Coronary artery (tissue), 2 donors: Measurements from ENCODE around the gene ODF4.

Experiments used
- DNase-seq: peaks from one replicate; pipeline ENCODE4 v3.0.0-alpha.2; 2017; ENCODE audit warnings: low spot score
- H3K27ac ChIP-seq, 2 donors: fragments of 200-600 bp; sonication (generic); one replicate each; pipeline ENCODE4 v1.5.1; 2016 to 2019
- H3K4me3 ChIP-seq: fragments of 200-600 bp; sonication (generic); 2 replicates; pipeline ENCODE4 v1.5.1; 2016; ENCODE audit warnings: mild to moderate bottlenecking, moderate library complexity
- TF ChIP-seq, protein P1 (sequence below): fragments of 200-600 bp; sonication (generic); IDR thresholded peaks from one replicate; pipeline ENCODE4 v1.5.1; 2019; ENCODE audit warnings: antibody characterized with exemption

ODF4 gene

DNA sequence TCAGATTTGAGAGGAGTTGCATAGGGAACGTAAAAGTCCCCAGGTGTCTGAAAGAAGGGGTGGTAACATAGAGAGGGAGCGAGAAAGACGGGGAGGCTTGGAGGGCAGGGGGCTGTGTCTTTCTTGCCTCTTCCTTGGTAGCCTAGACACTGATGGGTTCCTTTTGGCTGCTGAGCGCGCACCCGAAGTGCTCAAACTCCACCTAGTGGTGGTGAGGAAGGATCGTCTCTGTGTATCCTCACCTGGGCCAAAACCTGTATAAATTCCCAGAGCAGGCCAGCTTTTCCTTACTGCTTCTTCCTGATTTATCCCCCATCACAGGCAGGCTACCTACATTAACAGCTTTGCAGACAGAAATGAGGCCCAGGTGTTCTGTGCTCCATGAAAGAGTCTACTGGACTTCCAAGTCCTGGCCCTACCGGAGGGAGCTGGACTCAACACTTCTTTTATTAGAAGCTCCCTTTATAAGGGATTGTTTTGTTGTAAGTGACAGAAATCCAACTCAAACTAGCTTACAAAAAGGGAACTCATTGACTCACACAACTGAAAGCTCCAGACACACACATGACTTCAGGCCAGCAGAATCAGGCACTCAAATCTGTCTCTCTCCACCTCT lies 38.9 kb upstream of the ODF4 start:
- no peak overlapping the region for H3K27ac ChIP-seq
- TF ChIP-seq, protein P1, sequence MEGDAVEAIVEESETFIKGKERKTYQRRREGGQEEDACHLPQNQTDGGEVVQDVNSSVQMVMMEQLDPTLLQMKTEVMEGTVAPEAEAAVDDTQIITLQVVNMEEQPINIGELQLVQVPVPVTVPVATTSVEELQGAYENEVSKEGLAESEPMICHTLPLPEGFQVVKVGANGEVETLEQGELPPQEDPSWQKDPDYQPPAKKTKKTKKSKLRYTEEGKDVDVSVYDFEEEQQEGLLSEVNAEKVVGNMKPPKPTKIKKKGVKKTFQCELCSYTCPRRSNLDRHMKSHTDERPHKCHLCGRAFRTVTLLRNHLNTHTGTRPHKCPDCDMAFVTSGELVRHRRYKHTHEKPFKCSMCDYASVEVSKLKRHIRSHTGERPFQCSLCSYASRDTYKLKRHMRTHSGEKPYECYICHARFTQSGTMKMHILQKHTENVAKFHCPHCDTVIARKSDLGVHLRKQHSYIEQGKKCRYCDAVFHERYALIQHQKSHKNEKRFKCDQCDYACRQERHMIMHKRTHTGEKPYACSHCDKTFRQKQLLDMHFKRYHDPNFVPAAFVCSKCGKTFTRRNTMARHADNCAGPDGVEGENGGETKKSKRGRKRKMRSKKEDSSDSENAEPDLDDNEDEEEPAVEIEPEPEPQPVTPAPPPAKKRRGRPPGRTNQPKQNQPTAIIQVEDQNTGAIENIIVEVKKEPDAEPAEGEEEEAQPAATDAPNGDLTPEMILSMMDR: peak; percentile 69
- H3K4me3 ChIP-seq: no peak overlapping the region
- no peak for DNase-seq

DNA sequence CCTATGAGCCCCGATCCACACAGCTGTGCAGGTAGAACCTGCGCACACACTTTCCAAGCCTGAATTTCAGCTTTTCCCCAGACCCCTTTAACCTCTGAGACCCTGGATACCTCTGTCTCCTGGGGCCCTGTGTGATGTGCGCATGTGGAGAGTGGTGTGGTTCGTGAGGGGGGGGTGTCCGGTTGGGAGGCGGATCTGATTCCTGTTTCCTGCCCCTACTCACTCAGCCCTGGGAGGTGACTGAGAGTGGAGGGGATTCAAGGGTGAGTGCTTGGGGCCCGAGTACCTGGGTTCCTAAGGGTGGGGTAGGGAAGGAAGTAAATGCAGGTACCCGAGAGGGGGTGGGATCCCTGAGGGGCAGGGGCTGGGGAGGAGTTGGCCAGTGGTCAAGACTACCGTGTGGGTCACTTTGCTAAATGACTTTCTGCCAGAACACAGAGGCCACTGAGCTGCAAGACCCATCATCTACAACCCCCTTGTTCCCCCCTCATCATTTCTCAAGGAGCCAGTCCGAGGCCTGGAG lies 29.0 kb upstream of the ODF4 start:
- Histone ChIP-seq H3K4me3 (peak overlapping the region; percentile 52), H3K27ac (peak overlapping the region in 1 of 2 donors; percentile 75)
- TF ChIP-seq, protein P1: no peak
- DNase-seq: no peak

DNA sequence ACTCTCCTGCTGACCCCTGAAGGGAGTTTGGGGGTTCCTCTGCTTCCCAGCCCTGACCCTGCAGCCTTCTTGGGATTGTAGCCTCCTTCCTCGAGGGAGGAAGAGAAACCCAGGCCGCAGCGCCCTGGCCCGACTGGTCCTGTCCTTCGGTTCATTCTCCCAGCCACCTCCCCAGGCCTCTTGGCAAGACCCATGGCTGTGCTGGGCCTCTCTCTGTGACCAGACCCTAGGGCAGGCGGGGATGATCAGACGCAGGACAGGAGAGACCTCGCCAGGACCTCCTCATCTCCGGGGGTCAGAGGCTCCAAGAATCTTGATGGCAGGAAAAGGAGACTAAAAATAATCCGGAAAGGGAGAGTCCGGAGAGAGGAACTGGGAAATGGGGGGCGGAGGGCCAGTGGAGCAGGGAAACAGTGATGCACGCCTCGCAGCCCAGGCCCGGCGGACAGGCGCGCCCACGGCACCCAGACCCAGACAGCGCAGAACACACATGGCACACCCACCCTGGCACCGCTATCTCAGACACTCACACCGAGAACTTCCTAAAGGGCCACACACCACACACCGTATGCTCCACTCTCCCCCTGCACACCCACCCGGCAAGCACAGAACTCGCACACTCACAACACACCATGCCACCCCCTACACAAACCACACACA lies 28.4 kb upstream of the ODF4 start:
- H3K4me3 ChIP-seq: peak overlapping the region; percentile 52
- DNase-seq: no peak
- peak overlapping the region in 1 of 2 donors; percentile 75 for H3K27ac ChIP-seq
- TF ChIP-seq, protein P1: no peak

DNA sequence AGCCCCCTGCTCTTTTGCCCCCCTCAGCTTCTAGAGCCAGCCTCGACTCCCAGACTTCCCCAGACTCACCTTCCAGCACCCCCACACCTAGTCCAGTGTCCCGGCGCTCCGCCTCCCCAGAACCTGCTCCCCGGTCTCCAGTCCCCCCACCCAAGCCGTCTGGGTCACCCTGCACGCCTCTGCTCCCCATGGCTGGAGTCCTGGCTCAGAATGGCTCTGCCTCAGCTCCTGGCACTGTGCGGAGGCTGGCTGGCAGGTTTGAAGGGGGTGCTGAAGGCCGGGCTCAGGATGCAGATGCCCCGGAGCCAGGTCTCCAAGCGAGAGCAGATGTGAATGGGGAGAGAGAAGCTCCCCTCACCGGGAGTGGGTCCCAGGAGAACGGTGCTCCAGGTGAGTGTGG lies 27.4 kb upstream of the ODF4 start:
- DNase-seq: no peak
- TF ChIP-seq, protein P1: no peak
- H3K4me3 ChIP-seq: peak overlapping the region; percentile 52
- no peak overlapping the region for H3K27ac ChIP-seq

DNA sequence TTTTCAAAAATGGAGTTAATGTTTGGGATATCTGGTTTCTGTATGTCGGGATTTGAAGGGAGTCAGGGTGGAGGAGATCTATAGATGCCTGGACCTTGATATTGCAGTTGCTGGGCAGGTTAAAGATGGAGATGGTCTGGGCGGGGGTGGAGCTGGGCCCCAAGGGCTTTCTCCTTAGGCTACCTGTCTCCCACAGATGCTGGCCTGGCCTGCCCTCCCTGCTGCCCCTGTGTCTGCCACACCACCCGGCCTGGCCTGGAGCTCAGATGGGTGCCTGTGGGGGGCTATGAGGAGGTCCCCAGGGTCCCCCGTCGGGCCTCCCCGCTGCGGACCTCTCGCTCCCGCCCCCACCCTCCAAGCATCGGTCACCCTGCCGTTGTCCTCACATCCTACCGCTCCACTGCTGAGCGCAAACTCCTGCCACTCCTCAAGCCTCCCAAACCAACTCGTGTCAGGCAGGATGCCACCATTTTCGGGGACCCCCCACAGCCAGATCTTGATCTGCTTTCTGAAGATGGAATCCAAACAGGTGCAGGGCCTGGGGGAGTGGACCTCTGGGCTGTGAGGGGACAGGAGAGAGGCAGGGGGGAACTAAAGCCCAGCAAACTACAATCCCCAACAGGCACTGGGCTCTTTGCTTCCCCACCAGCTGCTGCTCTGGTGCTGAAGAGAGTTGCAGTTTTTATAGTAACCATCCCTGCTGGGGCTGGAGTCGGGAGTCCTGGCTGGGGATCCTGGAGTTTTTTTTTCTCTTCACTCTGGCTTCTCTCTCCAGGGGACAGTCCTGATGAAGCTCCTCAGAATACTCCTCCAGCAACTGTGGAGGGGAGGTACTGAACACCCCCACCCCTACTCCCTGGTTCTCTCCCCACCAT lies 26.7 kb upstream of the ODF4 start:
- TF ChIP-seq, protein P1: no peak
- Histone ChIP-seq H3K27ac (no peak overlapping the region), H3K4me3 (peak overlapping the region; percentile 52)
- no peak for DNase-seq

DNA sequence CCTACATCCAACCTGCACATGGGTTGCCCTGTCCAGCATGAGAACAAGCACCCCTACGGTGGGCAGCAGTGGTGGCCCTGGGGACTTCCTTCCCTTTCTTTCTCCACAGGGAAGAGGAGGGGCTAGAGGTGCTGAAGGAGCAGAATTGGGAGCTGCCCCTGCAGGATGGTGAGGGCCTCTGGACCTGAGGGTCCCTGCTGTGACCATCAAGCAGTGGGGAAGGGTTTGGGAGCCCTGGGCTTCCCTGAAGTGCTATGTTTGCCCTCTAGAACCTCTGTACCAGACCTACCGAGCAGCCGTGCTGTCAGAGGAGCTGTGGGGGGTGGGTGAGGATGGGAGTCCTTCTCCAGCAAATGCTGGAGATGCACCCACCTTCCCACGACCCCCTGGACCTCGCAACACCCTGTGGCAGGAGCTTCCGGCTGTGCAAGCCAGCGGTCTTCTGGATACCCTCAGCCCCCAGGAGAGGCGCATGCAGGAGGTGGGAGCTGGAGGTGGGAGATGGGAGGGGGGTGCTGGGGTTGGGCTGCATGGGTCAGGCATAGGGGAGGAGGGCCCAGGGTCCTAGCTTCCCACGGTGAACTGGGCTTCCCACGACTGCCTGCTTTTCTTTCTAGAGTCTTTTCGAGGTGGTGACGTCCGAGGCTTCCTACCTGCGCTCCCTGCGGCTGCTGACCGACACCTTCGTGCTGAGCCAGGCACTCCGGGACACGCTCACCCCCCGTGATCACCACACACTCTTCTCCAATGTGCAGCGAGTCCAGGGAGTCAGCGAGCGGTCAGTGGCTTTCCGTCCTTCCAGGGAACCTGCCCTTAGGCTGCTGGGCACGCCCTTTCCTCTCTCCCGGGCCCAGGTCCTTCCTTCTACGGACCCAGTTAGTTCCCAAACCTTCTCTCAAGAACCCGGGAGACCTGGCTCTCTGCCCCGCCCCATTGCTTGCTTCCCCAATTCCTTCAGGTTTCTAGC lies 24.6 kb upstream of the ODF4 start:
- DNase-seq: no peak
- TF ChIP-seq, protein P1: no peak
- Histone ChIP-seq H3K4me3 (no peak overlapping the region), H3K27ac (no peak overlapping the region)
